HG02623 (cell line): Measurements from ENCODE around the gene KAZALD1.
A peak's percentile ranks its signal among the peaks of the same experiment; 100 is the strongest.
"Not testable (repeated sequence)": the region's sequence is repeated elsewhere in the genome, so short reads cannot be mapped to it uniquely, and the experiment has no call there.

Source experiments
- ATAC-seq: cut with Tn5 transposase; IDR thresholded peaks from one replicate; pipeline ENCODE4 v1.9.1; 2021; ENCODE audit warnings: moderate library complexity; ENCODE audit not compliant: unreplicated experiment

Gene KAZALD1

DNA sequence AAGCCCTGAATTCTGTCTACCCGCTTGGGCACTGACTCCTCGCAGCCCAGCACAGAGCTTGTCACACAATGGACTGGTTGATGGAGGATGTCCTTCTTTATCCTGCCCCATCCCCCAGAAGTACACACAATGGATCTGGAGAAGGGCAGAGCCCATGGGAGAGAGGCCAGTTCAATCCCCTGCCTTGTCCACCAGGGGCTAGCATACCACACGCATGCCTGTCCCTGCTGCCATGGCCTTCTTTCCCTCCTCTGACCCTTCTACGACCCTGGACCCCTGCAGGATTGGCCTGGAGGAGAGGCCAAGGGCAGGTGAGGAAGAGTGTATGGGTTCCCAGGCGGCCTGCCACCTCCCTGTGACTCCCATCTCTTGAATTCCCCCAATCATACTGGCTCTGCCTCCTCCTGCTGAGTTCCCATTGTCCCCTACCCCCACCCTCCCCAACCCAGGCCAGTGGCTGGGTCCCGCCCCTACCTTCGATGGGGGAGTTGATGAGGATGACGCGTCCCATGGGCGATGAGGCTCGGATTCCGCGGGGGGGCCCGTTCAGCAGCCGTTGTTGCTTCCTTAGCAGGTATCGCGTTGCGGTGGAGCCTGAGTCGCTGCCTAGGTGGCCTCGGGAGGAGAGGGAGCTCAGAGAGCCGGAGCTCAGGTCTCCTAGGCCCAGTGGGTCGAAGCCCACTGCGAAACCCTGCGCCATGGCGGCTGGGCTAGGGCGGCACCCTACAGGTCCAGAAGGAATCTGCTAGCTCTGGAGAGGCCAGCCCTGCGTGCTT, 32.1 kb upstream of the KAZALD1 start:
- no peak for ATAC-seq

DNA sequence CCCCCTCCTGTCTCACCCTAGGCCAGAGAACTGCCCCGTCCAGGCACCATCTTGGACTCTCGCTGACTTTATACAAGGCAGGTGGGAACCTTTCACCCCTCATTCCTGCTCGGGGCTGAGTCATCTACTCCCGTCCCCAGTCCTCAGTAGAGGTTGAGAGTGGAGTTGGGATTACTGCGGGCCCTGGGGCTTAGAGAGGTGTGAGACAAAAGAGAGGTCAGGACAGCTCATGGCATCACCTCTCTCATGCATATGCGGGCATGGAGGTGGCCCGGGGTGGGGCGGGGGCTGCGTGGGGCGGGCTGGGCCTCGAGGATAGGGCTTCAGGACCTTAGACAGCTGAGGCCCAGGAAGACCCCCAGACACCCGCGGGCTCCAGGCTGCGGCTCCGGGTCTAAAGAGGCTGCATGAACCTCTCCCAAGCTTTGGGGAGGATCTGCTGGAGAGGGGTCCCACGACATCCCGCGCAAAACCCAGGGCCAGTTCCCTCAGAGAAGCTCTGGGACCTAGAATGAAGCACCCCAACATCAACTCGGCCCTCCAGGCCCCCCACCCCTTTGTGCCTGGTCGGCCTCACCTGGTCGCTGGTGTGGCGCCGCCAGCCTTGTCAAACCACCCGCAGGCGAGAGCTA, 31.2 kb upstream of the KAZALD1 start:
- no peak for ATAC-seq

DNA sequence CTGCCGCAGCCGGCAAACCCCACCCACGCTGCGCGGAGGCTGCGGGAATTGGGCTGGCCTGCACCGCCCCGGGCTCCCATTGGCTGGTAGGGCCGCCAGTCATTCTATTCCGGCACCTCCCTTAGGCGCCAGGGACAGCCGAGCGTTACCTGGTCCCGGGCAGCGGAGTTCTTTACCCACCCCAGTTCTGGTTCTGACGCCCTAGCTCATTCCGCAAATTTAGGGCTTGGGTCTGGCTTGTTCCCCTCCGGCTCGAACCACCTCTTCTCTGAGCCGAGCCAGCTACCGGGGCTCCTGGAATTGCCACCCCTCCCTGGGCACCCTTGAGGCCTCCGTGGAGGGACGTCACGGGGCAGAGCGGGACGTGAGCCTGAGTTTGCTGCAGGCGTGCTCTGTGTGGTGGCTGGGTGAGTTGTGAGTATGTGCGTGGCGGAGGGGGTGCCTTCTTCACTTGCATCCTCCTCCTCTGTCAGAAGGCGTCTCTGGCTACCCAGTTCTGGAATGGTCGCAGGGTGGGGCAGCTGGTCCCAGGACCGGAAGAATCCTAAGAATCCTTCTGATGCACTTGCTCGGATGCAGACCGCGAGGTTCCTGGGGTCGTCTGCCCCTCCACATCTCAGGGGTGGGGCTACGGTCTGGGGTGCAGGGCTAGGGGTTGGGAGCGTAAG, 30.5 kb upstream of the KAZALD1 start, which contains the start of the genes PDZD7 and SFXN3:
Gene PDZD7 (minus strand): TSS at position 2 of the 668 bp plus-strand sequence. CDS start 910 bp downstream, outside the sequence.
Gene SFXN3 (plus strand): TSS at position 107 of the 668 bp plus-strand sequence. CDS start 3,461 bp downstream, outside the sequence.
- ATAC-seq, result peak; percentile 94

DNA sequence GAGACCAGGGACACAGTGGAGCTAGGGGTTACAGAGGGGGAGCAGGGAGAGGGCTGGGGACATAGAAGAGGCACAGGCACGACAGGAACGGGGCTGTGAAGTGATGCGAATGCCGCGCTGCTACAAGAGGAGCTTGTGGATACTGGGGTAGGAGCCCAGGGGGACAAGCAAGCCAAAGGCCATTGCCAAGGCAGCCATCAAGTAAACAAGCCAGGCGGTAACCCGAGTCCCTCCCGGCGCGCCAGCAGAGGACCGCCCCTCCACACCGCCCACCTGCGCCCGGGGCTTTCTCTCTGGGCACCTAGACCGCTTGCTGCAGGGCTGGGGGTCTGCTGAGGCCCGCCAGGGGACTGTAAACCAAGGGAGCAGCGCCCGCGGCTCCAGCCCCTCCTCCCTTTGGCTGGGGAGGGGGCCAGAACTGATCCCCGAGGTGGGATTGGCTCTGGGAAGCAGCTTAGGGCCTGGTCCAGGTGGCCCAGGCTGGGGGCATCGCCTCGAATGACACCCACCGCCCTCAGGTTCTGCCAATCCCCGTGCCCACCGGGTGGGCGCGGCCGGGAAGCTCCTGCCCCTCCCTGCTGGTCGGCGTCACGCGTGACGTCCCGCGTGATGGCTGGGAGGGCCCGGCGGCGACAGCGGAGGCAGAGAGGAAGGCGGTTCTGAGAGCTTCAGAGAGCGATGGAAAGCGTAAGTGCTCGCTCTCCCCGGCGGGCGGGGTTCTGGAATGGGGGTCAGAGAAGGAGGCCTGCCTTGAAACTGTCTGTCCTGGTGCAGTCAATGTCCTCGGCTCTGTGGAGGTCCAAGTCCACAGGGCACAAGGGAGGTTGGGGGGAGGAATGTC, 29.8 kb upstream of the KAZALD1 start:
- ATAC-seq, result no peak

DNA sequence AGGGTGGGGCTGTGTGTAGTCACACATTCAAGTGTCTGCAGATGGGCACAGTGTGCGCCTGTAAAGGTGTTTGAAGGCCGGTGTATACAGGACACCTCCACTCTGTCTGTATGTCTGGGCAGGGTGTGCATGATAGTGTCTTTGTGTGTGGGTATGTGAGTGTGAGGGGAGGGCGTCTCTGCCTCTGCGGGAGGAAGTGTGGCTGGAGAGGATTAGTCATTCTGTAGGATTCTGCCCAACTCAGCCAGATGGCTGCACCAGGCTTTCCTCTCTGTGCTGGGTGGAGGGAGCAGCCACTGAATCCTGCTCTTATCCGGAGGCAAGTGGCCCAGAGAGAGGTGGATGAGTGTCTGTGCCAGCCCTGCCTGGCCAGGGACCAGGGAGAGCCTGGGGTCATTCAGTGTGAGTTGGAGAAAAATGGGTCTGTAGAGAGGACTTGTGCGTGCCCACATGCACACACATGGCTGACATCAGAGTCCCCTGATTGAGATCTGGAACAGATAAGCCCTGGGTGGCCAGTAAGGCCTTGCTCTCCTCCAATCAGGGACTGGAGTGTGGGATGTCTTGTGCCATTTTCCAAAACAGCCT, 29.1 kb upstream of the KAZALD1 start:
- no peak for ATAC-seq

DNA sequence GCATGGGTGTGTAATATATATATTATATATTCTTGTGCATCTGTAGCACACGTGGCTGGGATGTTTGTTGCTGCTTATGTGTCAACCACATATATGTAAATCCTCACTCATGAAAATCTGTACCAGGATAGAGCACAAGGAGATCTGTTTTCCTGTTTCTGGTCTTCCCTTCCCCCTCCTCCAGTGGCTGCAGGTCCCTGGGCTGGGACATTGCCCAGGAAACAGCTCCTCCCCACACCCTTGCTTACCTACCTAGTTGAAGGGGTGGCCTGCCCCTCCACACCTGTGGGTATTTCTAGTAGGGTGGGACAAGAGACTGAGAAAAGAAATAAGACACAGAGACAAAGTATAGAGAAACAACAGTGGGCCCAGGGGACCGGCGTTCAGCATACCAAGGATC, 28.5 kb upstream of the KAZALD1 start:
- ATAC-seq, result no peak

DNA sequence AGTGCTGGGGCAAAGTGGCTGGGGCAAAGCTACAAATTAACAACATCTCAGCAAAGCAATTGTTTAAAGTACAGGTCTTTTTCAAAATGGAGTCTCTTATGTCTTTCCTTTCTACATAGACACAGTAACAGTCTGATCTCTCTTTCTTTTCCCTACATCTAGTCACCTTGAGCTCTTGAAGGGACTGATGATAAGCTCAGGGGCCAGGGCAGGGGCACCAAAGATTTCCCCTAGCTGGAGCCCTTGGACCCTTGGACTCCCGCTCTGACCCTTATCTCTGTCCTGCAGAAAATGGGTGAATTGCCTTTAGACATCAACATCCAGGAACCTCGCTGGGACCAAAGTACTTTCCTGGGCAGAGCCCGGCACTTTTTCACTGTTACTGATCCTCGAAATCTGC, 27.4 kb upstream of the KAZALD1 start:
- not testable (repeated sequence) for ATAC-seq

DNA sequence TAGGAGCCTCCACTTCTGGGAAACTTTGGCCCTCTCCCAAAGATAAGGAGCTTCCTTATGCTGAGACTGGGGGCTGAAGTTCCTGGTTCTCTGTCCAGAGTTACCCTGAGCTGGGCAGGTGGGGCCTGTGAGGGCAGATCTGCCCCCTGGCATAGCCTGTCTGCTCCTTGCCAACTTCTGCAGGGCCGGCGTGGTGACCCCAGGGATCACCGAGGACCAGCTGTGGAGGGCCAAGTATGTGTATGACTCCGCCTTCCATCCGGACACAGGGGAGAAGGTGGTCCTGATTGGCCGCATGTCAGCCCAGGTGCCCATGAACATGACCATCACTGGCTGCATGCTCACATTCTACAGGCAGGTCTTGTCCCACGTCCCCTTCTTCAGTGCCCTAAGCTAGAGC, 26.5 kb upstream of the KAZALD1 start:
- no peak for ATAC-seq

DNA sequence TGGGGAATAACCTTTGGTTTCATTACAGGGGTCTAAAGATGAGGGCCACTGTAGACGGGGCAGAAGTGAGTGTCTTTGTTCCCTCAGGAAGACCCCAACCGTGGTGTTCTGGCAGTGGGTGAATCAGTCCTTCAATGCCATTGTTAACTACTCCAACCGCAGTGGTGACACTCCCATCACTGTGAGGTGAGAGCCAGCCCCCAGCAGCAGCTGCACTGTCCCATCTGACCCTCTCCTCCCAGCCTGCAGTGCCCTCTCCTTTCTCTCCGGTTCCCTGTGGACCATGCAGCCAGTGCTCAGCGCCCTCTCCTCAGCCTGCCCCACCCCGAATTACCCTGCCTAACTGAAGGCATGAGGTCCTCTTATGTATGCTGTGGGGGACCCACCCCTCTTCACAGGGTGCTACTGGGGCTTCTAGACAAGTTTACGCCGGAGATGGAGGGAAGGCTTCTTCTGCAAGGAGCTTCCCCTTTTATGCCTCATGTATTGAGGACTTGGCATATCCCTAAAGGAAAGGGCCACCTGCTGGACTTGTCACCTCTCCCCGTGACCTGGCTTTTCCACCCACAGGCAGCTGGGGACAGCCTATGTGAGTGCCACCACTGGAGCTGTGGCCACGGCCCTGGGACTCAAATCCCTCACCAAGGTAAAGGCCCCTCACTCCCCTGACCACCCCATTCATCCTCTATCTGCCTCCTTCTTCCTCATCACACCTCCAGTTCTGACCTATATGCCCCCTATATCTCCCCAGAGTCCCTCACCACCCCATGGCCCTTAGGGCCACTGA, 25.7 kb upstream of the KAZALD1 start:
- no peak for ATAC-seq

DNA sequence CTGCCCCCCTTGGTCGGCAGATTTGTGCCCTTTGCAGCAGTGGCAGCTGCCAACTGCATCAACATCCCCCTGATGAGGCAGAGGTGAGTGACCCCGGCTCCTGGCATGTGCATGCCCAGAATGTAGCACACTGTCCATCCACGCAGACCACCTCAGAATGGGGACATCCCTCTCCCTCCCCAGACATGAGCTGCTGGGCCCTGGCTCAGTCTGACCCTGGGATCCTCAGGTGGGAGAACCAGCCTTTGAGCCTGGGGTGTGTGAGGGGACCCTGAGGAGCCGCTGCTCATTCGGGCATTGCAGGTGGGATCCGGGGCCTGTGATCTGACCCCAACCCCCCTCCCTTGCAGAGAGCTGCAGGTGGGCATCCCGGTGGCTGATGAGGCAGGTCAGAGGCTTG, 25.1 kb upstream of the KAZALD1 start:
- no peak for ATAC-seq

DNA sequence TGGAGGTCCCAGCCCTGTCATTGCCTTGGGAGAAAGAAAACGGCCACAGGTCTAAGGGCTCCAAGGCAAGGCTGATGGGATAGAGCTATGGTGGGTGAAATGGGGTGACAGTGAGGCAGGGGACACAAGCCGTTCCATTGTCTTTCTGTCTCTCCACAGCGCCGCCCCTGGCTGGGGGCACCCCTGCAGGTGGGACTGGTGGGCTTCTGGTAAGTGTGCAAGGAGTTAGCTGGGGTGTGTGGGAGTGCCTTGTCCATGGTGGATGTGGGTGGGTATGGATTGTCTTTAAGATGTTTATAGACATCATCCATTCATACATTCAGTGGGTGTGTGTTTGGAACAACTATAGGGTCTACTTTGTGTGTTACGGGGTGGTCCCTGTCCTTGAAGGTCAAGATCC, 23.3 kb upstream of the KAZALD1 start:
- no peak for ATAC-seq

DNA sequence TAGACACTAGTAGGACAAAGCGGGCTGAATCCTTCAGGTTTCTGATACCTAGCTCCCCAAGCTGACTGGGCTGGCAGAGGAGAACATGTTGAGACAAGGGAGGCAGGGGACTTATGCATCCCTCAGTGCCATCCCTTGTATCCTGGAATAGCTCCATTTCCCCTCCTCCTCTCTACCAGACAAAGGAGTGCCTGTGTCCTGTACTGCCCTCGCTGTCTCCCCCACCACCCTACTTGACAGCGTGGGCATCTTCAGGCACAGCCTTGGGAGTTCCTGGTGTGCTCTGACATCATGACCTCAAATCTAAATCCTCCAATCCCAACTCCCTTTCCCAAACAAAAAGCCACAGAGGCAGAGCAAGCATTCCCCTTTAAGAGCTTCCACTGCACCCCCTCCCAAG, 21.7 kb upstream of the KAZALD1 start:
- no peak for ATAC-seq

DNA sequence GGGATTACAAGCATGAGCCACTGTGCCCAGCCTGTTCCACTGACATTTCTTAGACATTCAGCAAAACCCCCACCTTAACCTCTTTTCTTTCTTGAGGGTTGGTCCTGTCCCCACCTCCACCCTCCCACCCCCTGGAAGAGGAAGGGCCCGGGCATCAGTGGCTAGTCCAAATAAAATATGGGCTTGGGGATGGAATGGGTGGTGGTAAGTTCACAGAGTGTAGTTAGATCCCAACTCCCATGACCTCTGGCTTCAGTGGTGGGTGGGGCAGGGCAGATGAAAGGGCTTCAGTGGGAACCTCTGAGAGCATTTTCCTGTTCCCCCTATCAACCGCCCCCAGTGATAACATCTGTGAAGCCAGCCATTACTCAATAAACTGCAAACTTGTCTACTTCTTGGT, 20.9 kb upstream of the KAZALD1 start:
- ATAC-seq, result no peak

DNA sequence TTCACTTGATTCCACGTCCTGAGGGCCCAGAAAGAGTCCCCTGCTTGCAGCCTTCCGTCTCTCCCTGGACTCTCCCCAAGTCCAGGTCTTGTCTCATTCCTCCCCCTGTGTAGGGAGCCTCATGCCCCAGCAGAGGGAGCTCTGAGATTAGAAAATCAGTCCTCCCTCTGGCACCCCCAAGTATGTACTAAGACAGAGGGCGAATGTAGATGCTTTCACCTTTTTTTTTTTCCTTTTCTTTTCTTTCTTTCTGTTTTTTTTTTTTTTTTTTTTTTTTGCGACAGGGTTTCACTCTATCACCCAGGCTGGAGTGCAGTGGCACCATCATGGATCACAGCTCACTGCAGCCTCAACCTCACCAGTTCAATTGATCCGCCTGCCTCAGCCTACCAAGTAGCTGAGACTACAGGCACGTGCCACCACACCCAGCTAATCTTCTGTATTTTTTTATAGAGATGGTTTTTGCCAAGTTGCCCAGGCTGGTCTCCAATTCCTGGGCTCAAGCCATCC, 20.5 kb upstream of the KAZALD1 start:
- ATAC-seq, result peak; percentile 70

DNA sequence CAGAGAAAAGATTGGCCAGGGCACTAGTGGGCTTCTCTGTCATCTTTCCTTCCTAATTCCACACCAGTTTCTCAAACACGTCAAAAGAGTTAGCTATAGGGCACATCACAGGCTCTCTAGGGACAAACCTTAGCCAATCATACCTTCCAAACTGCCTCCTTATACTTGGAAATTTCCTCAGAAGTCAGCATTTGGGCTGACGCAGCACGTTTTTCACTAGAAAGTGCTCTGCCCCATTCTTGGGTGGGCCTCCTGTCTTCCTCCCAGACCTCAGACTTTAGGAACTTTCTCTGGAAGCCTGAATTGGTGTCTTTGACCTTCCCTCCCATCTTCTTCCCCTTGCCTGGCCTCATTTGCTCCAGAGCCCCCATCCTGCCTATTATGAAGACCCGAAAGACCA, 19.7 kb upstream of the KAZALD1 start:
- no peak for ATAC-seq

DNA sequence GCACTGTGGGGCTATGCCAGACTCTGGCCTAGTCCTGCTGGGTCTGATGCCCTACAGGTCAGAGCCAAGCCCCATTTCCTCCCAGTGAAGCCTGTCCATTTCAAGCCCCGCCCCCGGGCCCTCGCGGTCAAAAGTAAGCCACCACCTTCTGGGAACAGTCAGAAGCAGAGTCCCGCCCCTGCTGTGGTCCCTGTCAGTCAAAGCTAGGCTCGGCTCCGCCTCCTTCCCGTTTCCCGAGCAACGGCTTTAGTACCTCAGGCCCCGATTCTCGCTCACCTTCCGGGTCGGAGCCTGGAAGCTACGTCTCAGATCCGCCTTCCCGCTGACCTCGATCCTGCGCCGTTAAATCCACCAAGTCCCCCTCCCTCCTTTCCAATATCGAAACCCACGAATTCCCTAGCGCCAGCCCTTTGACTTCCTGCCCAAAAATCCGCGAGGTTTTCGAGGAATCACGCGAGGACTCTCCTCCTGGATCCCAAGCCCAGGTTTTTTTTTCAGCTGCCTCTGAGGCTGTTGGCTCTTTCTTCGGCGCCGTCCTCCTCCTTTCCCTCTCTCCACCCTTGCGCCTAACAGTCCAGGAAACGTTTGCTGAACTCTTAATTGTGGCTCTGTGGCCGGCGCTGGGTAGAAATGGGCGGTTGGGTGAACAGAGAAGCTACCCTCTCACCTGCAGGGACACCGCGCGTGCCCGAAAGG, 19.0 kb upstream of the KAZALD1 start:
- ATAC-seq, result peak; percentile 87

DNA sequence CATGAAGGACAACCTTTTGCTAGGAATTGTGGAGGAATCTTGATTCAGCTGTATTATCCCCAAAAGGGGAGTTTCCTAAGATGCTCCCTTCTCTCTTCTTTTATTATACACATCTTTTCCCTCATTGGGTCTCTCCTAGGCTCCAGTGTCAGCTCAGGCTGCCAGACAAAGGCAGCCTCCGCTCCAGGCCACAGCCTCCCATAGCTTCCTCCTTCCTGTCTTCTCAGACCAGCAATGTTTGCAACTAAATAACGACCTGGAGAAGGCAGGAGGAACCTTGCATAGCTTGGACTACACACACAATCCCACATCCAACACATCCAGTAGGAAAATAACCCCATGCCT, 18.5 kb upstream of the KAZALD1 start:
- ATAC-seq, result no peak

DNA sequence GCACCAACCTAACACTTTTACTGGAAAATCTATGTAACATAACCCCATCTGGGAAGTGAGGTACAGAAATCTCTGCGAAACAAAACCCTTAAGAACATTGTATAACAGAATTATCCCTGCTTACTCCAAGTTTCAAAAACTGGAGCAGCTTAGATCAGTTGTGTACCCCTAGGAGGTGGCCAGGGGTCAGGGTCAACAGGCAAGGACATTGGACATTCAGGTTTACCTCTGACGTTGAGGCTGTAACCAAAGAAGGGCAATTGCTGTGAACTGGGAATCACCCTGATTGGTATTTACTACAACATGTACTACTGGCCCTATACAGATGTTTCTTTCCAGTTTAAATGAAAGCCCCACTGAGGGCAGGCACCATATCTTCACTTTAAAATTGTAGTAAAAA, 17.7 kb upstream of the KAZALD1 start:
- no peak for ATAC-seq
